ENCODE measurements around the gene WAPL.

WAPL gene

GRCh38 chr10:86506062-86506461 is 15.5 kb downstream of the WAPL start:
- TF ChIP-seq, protein P1, sequence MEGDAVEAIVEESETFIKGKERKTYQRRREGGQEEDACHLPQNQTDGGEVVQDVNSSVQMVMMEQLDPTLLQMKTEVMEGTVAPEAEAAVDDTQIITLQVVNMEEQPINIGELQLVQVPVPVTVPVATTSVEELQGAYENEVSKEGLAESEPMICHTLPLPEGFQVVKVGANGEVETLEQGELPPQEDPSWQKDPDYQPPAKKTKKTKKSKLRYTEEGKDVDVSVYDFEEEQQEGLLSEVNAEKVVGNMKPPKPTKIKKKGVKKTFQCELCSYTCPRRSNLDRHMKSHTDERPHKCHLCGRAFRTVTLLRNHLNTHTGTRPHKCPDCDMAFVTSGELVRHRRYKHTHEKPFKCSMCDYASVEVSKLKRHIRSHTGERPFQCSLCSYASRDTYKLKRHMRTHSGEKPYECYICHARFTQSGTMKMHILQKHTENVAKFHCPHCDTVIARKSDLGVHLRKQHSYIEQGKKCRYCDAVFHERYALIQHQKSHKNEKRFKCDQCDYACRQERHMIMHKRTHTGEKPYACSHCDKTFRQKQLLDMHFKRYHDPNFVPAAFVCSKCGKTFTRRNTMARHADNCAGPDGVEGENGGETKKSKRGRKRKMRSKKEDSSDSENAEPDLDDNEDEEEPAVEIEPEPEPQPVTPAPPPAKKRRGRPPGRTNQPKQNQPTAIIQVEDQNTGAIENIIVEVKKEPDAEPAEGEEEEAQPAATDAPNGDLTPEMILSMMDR (IDR thresholded peaks at IDR 0.05), result no peak
- no peak overlapping the region for H3K4me3 ChIP-seq
- intact Hi-C loops (cut with DNase I; ENCODE audit: low total_unique reads), result no loop called here
- no peak overlapping the region for H3K27ac ChIP-seq
- peaks cover 4 to 19% (median 7%) of the 10 kb centered on the region in 3 donors for H3K36me3 ChIP-seq
- DNase-seq, result no peak
- peaks cover 0 to 31% (median 8%) of the 10 kb centered on the region in 4 donors for H3K4me1 ChIP-seq
- H3K9me3 ChIP-seq, result no peaks in the 10 kb centered on the region
- no peaks in the 10 kb centered on the region for H3K27me3 ChIP-seq

DNA sequence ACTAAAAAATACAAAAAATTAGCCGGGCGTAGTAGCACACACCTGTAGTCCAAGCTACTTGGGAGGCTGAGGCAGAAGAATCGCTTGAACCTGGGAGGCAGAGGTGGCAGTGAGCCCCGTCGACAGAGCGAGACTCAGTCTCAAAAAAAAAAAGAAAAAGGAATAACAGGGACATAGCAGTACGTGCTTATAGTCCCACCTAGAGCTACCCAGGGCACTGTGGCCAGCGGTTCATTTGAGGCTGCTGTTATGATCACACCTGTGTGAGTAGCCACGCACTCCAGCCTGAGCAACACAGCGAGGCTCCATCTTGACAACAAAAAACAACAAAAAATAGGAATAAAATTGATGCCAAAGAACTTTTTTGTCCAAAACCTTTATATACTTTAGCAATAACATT is 17.1 kb downstream of the WAPL start:
- Histone ChIP-seq H3K9me3 (no peaks in the 10 kb centered on the region), H3K4me3 (no peak overlapping the region), H3K27ac (no peak overlapping the region), H3K27me3 (no peaks in the 10 kb centered on the region), H3K4me1 (peaks cover 0 to 38% (median 9%) of the 10 kb centered on the region in 4 donors), H3K36me3 (peaks cover 12 to 30% (median 18%) of the 10 kb centered on the region in 3 donors)
- TF ChIP-seq, protein P1 (IDR thresholded peaks at IDR 0.05), result no peak
- intact Hi-C loops (cut with DNase I; ENCODE audit: low total_unique reads), result no loop called here
- no peak for DNase-seq

- no peak overlapping the region for H3K4me3 ChIP-seq
- H3K4me1 ChIP-seq, result peaks cover 0 to 51% (median 5%) of the 10 kb centered on the region in 4 donors
- no peaks in the 10 kb centered on the region for H3K9me3 ChIP-seq
- no peaks in the 10 kb centered on the region for H3K27me3 ChIP-seq
- no peak overlapping the region for H3K27ac ChIP-seq
- DNase-seq, result no peak
- intact Hi-C loops (cut with DNase I; ENCODE audit: low total_unique reads), result no loop called here
- TF ChIP-seq, protein P1 (IDR thresholded peaks at IDR 0.05), result no peak
- peaks cover 24 to 42% (median 35%) of the 10 kb centered on the region in 3 donors for H3K36me3 ChIP-seq
Observed at GRCh38 chr10:86500846-86501245, 20.7 kb downstream of the WAPL start.

GRCh38 chr10:86498598-86498997 is 23.0 kb downstream of the WAPL start:
- peaks cover 24 to 48% (median 42%) of the 10 kb centered on the region in 3 donors for H3K36me3 ChIP-seq
- H3K27me3 ChIP-seq, result no peaks in the 10 kb centered on the region
- DNase-seq, result no peak
- H3K4me1 ChIP-seq, result peaks cover 0 to 44% (median 4%) of the 10 kb centered on the region in 4 donors
- H3K27ac ChIP-seq, result no peak overlapping the region
- intact Hi-C loops (cut with DNase I; ENCODE audit: low total_unique reads), result no loop called here
- H3K9me3 ChIP-seq, result no peaks in the 10 kb centered on the region
- TF ChIP-seq, protein P1 (IDR thresholded peaks at IDR 0.05), result no peak
- no peak overlapping the region for H3K4me3 ChIP-seq

DNA sequence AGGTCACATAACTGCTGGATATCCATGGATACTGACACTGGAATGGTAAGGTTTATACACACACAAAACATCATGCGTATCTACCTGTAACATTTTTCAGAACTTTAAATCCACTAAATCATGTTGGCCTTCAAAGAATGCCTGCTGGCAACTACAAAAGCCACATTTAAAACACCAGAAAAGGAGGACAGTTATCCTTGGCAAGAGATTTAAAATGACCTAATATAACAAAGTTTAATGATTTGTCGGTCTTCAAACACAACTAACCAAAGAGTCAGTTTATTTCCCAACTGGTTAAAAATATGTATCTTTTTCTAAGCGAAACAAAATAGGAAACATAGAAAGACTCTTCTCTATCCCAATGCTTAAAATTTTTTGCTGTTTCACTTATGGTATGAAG is 24.0 kb downstream of the WAPL start:
- intact Hi-C loops (cut with DNase I; ENCODE audit: low total_unique reads), result no loop called here
- H3K4me3 ChIP-seq, result no peak overlapping the region
- H3K36me3 ChIP-seq, result peaks cover 20 to 45% (median 33%) of the 10 kb centered on the region in 3 donors
- DNase-seq, result no peak
- no peaks in the 10 kb centered on the region for H3K9me3 ChIP-seq
- TF ChIP-seq, protein P1 (IDR thresholded peaks at IDR 0.05), result no peak
- H3K4me1 ChIP-seq, result peaks cover 0 to 44% (median 4%) of the 10 kb centered on the region in 4 donors
- H3K27ac ChIP-seq, result no peak overlapping the region
- H3K27me3 ChIP-seq, result no peaks in the 10 kb centered on the region

Data from tibial artery (tissue), 4 donors.